Fibroblast of lung (primary cell): ENCODE data around the gene HS3ST3A1. TPM values are rescaled to one million over a fixed set of nuclear protein-coding genes. Genes with fewer than 3 reads are reported as not detected.
"Not testable (repeated sequence)": the region's sequence is repeated elsewhere in the genome, so short reads cannot be mapped to it uniquely, and the experiment has no call there.

Experiments used
- DNase-seq, 2 donors: peaks; one replicate each; pipeline versions ENCODE4 v3.0.0 to v3.0.0-alpha.2; 2010; ENCODE audit warnings: low read depth in 2 of 2
- H2AFZ ChIP-seq: 2 replicates; pipeline ENCODE4 v1.5.1; 2012; ENCODE audit warnings: low read length, control low read depth, inconsistent platforms
- H3K27ac ChIP-seq: 2 replicates; pipeline ENCODE4 v1.5.1; 2011; ENCODE audit warnings: low read length, control low read depth; ENCODE audit not compliant: insufficient read depth
- H3K27me3 ChIP-seq: 2 replicates; pipeline ENCODE4 v1.5.1; 2011; ENCODE audit warnings: mild to moderate bottlenecking, low read length; ENCODE audit not compliant: control insufficient read depth, insufficient read depth
- H3K36me3 ChIP-seq: 2 replicates; pipeline ENCODE4 v1.5.1; 2011; ENCODE audit warnings: low read length; ENCODE audit not compliant: control insufficient read depth, insufficient read depth
- H3K4me1 ChIP-seq: 2 replicates; pipeline ENCODE4 v1.5.1; 2011; ENCODE audit warnings: low read length; ENCODE audit not compliant: control insufficient read depth, insufficient read depth; ENCODE audit errors: extremely low read depth
- H3K4me2 ChIP-seq: 2 replicates; pipeline ENCODE4 v1.5.1; 2011; ENCODE audit warnings: low read length, control low read depth; ENCODE audit not compliant: insufficient read depth; ENCODE audit errors: extremely low read depth
- H3K4me3 ChIP-seq, 4 experiments: fragments of 200-600 bp in 1 of 4; sonication (generic) in 1 of 4; replicated peaks in 1 of 4; 2 replicates each; pipeline ENCODE4 v1.5.1; 2011 to 2016; ENCODE audit warnings: low read length in 4 of 4, low read depth in 3 of 4, mild to moderate bottlenecking in 3 of 4, control low read depth in 2 of 4, inconsistent platforms in 1 of 4, mixed read lengths in 1 of 4; ENCODE audit not compliant: insufficient read depth in 1 of 4; ENCODE audit errors: control extremely low read depth in 1 of 4
- H3K79me2 ChIP-seq: 2 replicates; pipeline ENCODE4 v1.5.1; 2012; ENCODE audit warnings: mild to moderate bottlenecking, low read length, inconsistent platforms; ENCODE audit not compliant: control insufficient read depth, insufficient read depth
- H3K9ac ChIP-seq: 2 replicates; pipeline ENCODE4 v1.5.1; 2011; ENCODE audit warnings: mild to moderate bottlenecking, low read length, control low read depth; ENCODE audit not compliant: insufficient read depth
- H3K9me3 ChIP-seq: 2 replicates; pipeline ENCODE4 v1.5.1; 2012; ENCODE audit warnings: low read depth, low read length; ENCODE audit not compliant: control insufficient read depth, insufficient read depth
- H4K20me1 ChIP-seq: 2 replicates; pipeline ENCODE4 v1.5.1; 2011; ENCODE audit warnings: low read length; ENCODE audit not compliant: control insufficient read depth, insufficient read depth; ENCODE audit errors: extremely low read depth
- CTCF ChIP-seq, 2 donors: IDR thresholded peaks in 1 of 2; conservative IDR thresholded peaks in 1 of 2; 1 replicate in 1 of 2; 2 replicates in 1 of 2; pipeline ENCODE4 v1.5.1; 2011 to 2012; ENCODE audit warnings: low read length in 2 of 2, control low read depth in 1 of 2, inconsistent platforms in 1 of 2, low read depth in 1 of 2, mild to moderate bottlenecking in 1 of 2
- EZH2 ChIP-seq: IDR thresholded peaks from 2 replicates; pipeline ENCODE4 v1.5.1; 2012; ENCODE audit warnings: low read length, control low read depth, mild to moderate bottlenecking; ENCODE audit errors: missing control alignments
- polyA plus RNA-seq, 2 donors: library from polyadenylated mRNA; depleted of rRNA in 1 of 2; stranded (reverse) in 1 of 2; unstranded in 1 of 2; fragments of >200 nt; gene quantifications; 2 replicates each; pipeline ENCODE4 v1.2.1, GENCODE V29; 2011 to 2012; ENCODE audit warnings: missing spikeins in 1 of 2
- total RNA-seq: library from RNA; depleted of rRNA; stranded (reverse); fragments of >200 nt; gene quantifications from 2 replicates; pipeline ENCODE4 v1.2.1, GENCODE V29; 2014

HS3ST3A1 gene
- total and polyA plus RNA-seq, 2 donors (not counting 1 experiment from before 2014, with no cell fraction given) = 2.4 to 48.7 TPM

- no peak for TF ChIP-seq EZH2
- TF ChIP-seq CTCF (conservative IDR thresholded peaks at IDR 0.05 in 1 of 2, IDR thresholded peaks at IDR 0.05 in 1 of 2; ENCODE audit: low read depth in 1 of 2, low read length in 2 of 2) = no peak
- DNase-seq = no peak
- Histone ChIP-seq H3K4me2 (no peak overlapping the region), H3K27ac (no peak overlapping the region), H3K9ac (no peak overlapping the region), H3K79me2 (peaks cover 26% of the 10 kb centered on the region), H3K4me1 (peaks cover 2% of the 10 kb centered on the region), H3K4me3 (no peak overlapping the region), H3K27me3 (no peaks in the 10 kb centered on the region), H4K20me1 (no peaks in the 10 kb centered on the region), H3K9me3 (no peaks in the 10 kb centered on the region), H2AFZ (no peak overlapping the region), H3K36me3 (no peaks in the 10 kb centered on the region)
Observed at GRCh38 chr17:13554231-13554630, 47.5 kb downstream of the HS3ST3A1 start.

- no peaks in the 10 kb centered on the region for H3K9me3 ChIP-seq
- DNase-seq = peak in 1 of 2 donors; percentile 49
- no peak overlapping the region for H3K4me3 ChIP-seq
- H3K27ac ChIP-seq = no peak overlapping the region
- H4K20me1 ChIP-seq = no peaks in the 10 kb centered on the region
- no peak for TF ChIP-seq CTCF (conservative IDR thresholded peaks at IDR 0.05 in 1 of 2, IDR thresholded peaks at IDR 0.05 in 1 of 2; ENCODE audit: low read depth in 1 of 2, low read length in 2 of 2)
- TF ChIP-seq EZH2 = no peak
- H3K4me2 ChIP-seq = no peak overlapping the region
- no peaks in the 10 kb centered on the region for H3K4me1 ChIP-seq
- H3K9ac ChIP-seq = no peak overlapping the region
- H3K27me3 ChIP-seq = no peaks in the 10 kb centered on the region
- H3K36me3 ChIP-seq = peaks cover 2% of the 10 kb centered on the region
- peaks cover 20% of the 10 kb centered on the region for H3K79me2 ChIP-seq
- no peak overlapping the region for H2AFZ ChIP-seq
Observed at GRCh38 chr17:13550291-13550690, 51.4 kb downstream of the HS3ST3A1 start.

GRCh38 chr17:13548576-13548975 lies 53.2 kb downstream of the HS3ST3A1 start:
- H3K4me1 ChIP-seq, H3K9me3 ChIP-seq, DNase-seq, H3K36me3 ChIP-seq, H3K9ac ChIP-seq, H4K20me1 ChIP-seq, H2AFZ ChIP-seq, H3K4me2 ChIP-seq, H3K27me3 ChIP-seq, H3K4me3 ChIP-seq, H3K27ac ChIP-seq: not testable (repeated sequence)
- H3K79me2 ChIP-seq = peaks cover 12% of the 10 kb centered on the region
